Measurements from ENCODE around the gene PTPN1.
"Not testable (repeated sequence)": the region's sequence is repeated elsewhere in the genome, so short reads cannot be mapped to it uniquely, and the experiment has no call there.

Gene PTPN1

GRCh38 chr20:50482396-50482981 lies 27.7 kb upstream of the PTPN1 start:
- no peak for DNase-seq

- no peak for DNase-seq
Measured at GRCh38 chr20:50484271-50484976, 25.8 kb upstream of the PTPN1 start.

GRCh38 chr20:50487397-50487796 lies 22.8 kb upstream of the PTPN1 start:
- no peak for DNase-seq

- DNase-seq, result no peak
Measured at GRCh38 chr20:50488236-50488806, 21.9 kb upstream of the PTPN1 start.

- DNase-seq, result no peak
Measured at GRCh38 chr20:50491168-50491567, 19.0 kb upstream of the PTPN1 start.

- no peak for DNase-seq
Measured at GRCh38 chr20:50491926-50492634, 18.1 kb upstream of the PTPN1 start.

GRCh38 chr20:50493881-50494253 lies 16.3 kb upstream of the PTPN1 start:
- DNase-seq, result no peak

GRCh38 chr20:50494428-50494827 lies 15.8 kb upstream of the PTPN1 start:
- no peak for DNase-seq

GRCh38 chr20:50496773-50497385 lies 13.3 kb upstream of the PTPN1 start:
- DNase-seq, result no peak

- DNase-seq, result no peak
Measured at GRCh38 chr20:50498071-50498776, 12.0 kb upstream of the PTPN1 start.

- DNase-seq, result no peak
Measured at GRCh38 chr20:50499938-50500337, 10.2 kb upstream of the PTPN1 start.

- no peak for DNase-seq
Measured at GRCh38 chr20:50501972-50502745, 8.0 kb upstream of the PTPN1 start.

GRCh38 chr20:50504231-50504823 lies 5.9 kb upstream of the PTPN1 start:
- no peak for DNase-seq

- no peak for DNase-seq
Measured at GRCh38 chr20:50506270-50506579, 4.0 kb upstream of the PTPN1 start.

- DNase-seq, result not testable (repeated sequence)
Measured at GRCh38 chr20:50507745-50508144, 2.4 kb upstream of the PTPN1 start.

GRCh38 chr20:50508171-50508755 lies 1.9 kb upstream of the PTPN1 start:
- no peak for DNase-seq

- peak; percentile 15 for DNase-seq
Measured at GRCh38 chr20:50510706-50511542, 741 bp downstream of the PTPN1 start.

GRCh38 chr20:50512323-50512722 lies 2.1 kb downstream of the PTPN1 start:
- no peak for DNase-seq

GRCh38 chr20:50513169-50514034 lies 3.2 kb downstream of the PTPN1 start:
- DNase-seq, result no peak

- DNase-seq, result no peak
Measured at GRCh38 chr20:50514035-50514337, 3.8 kb downstream of the PTPN1 start.
